ENCODE data around the gene FBXO41.

GRCh38 chr2:73292316-73292905 lies 8.1 kb upstream of the FBXO41 start:
- TF ChIP-seq CTCF (IDR thresholded peaks at IDR 0.05), result no peak
- TF ChIP-seq POLR2A (IDR thresholded peaks at IDR 0.05), result no peak
